ENCODE results near the gene PLEKHM3. TPM values are rescaled to one million over a fixed set of nuclear protein-coding genes. Genes with fewer than 3 reads are reported as not detected.

Gene PLEKHM3
- total RNA-seq, 3 donors from 2014 or later (not counting 1 experiment from before 2014, with no cell fraction given), result 21.7 to 27.7 (median 26.3) TPM

- intact Hi-C loops (cut with micrococcal nuclease), result no loop called here
- Mint-ChIP-seq H3K27me3 (ENCODE audit: low read depth in 2 of 2) (peaks cover 0 to 10% of the 10 kb centered on the region in 2 donors), H3K4me1 (no peaks in the 10 kb centered on the region), H3K4me3 (no peak overlapping the region), H3K27ac (no peak overlapping the region), H3K36me3 (no peaks in the 10 kb centered on the region), H3K9me3 (no peaks in the 10 kb centered on the region)
- no peak overlapping the region for H3K27ac ChIP-seq (ENCODE audit: low read length)
- no peaks in the 10 kb centered on the region for H3K36me3 ChIP-seq (ENCODE audit: control insufficient read depth, insufficient read depth, low read length)
- ATAC-seq, result no peak
- no peaks in the 10 kb centered on the region for H3K4me1 ChIP-seq (ENCODE audit: control insufficient read depth, insufficient read depth, low read length)
- WGBS (ENCODE audit: insufficient coverage), result 60% methylated on average over 1 of the region's 4 CpGs
- DNase-seq, result no peak
- no peak overlapping the region for H3K4me3 ChIP-seq (ENCODE audit: low read length)
- no peaks in the 10 kb centered on the region for H3K9me3 ChIP-seq (ENCODE audit: control insufficient read depth, insufficient read depth, low read length)
- TF ChIP-seq CTCF (IDR thresholded peaks at IDR 0.05), result no peak
- H3K27me3 ChIP-seq (ENCODE audit: control insufficient read depth, insufficient read depth, low read length), result no peaks in the 10 kb centered on the region
These were observed 246.9 kb downstream of the PLEKHM3 start for GRCh38 chr2:207778298-207778882.

GRCh38 chr2:207777124-207777523 is 248.2 kb downstream of the PLEKHM3 start:
- no peaks in the 10 kb centered on the region for H3K4me1 ChIP-seq (ENCODE audit: control insufficient read depth, insufficient read depth, low read length)
- WGBS (ENCODE audit: insufficient coverage), result 92% methylated on average over 6 of the region's 6 CpGs
- H3K4me3 ChIP-seq (ENCODE audit: low read length), result no peak overlapping the region
- intact Hi-C loops (cut with micrococcal nuclease), result no loop called here
- no peak for TF ChIP-seq CTCF (IDR thresholded peaks at IDR 0.05)
- ATAC-seq (no peak), DNase-seq (no peak)
- H3K27ac ChIP-seq (ENCODE audit: low read length), result no peak overlapping the region
- Mint-ChIP-seq H3K9me3 (no peaks in the 10 kb centered on the region), H3K4me1 (no peaks in the 10 kb centered on the region), H3K4me3 (no peak overlapping the region), H3K36me3 (no peaks in the 10 kb centered on the region), H3K27me3 (ENCODE audit: low read depth in 2 of 2) (peaks cover 0 to 5% of the 10 kb centered on the region in 2 donors), H3K27ac (no peak overlapping the region)
- no peaks in the 10 kb centered on the region for H3K27me3 ChIP-seq (ENCODE audit: control insufficient read depth, insufficient read depth, low read length)
- no peaks in the 10 kb centered on the region for H3K36me3 ChIP-seq (ENCODE audit: control insufficient read depth, insufficient read depth, low read length)
- no peaks in the 10 kb centered on the region for H3K9me3 ChIP-seq (ENCODE audit: control insufficient read depth, insufficient read depth, low read length)

GRCh38 chr2:207775473-207775872 is 249.9 kb downstream of the PLEKHM3 start:
- DNase-seq, result no peak
- H3K36me3 Mint-ChIP-seq, result no peaks in the 10 kb centered on the region
- Histone ChIP-seq H3K27me3 (ENCODE audit: control insufficient read depth, insufficient read depth, low read length) (no peaks in the 10 kb centered on the region), H3K27ac (ENCODE audit: low read length) (no peak overlapping the region), H3K9me3 (ENCODE audit: control insufficient read depth, insufficient read depth, low read length) (no peaks in the 10 kb centered on the region), H3K36me3 (ENCODE audit: control insufficient read depth, insufficient read depth, low read length) (no peaks in the 10 kb centered on the region), H3K4me1 (ENCODE audit: control insufficient read depth, insufficient read depth, low read length) (peaks cover 5% of the 10 kb centered on the region), H3K4me3 (ENCODE audit: low read length) (no peak overlapping the region)
- H3K27ac Mint-ChIP-seq, result no peak overlapping the region
- TF ChIP-seq CTCF (IDR thresholded peaks at IDR 0.05), result no peak
- no peaks in the 10 kb centered on the region for H3K9me3 Mint-ChIP-seq
- ATAC-seq, result no peak
- 94% methylated on average over 1 of the region's 3 CpGs for WGBS (ENCODE audit: insufficient coverage)
- intact Hi-C loops (cut with micrococcal nuclease), result no loop called here
- H3K4me3 Mint-ChIP-seq, result no peak overlapping the region
- H3K27me3 Mint-ChIP-seq (ENCODE audit: low read depth in 2 of 2), result no peaks in the 10 kb centered on the region
- H3K4me1 Mint-ChIP-seq, result peaks cover 8 to 9% of the 10 kb centered on the region in 2 donors

- H3K9me3 ChIP-seq (ENCODE audit: control insufficient read depth, insufficient read depth, low read length), result no peaks in the 10 kb centered on the region
- H3K27ac ChIP-seq (ENCODE audit: low read length), result no peak overlapping the region
- intact Hi-C loops (cut with micrococcal nuclease), result no loop called here
- H3K4me1 Mint-ChIP-seq, result peaks cover 20 to 27% of the 10 kb centered on the region in 2 donors
- peaks cover 25% of the 10 kb centered on the region for H3K4me1 ChIP-seq (ENCODE audit: control insufficient read depth, insufficient read depth, low read length)
- 93% methylated on average over 13 of the region's 13 CpGs for WGBS (ENCODE audit: insufficient coverage)
- H3K4me3 ChIP-seq (ENCODE audit: low read length), result no peak overlapping the region
- H3K27me3 ChIP-seq (ENCODE audit: control insufficient read depth, insufficient read depth, low read length), result peaks cover 1% of the 10 kb centered on the region
- no peaks in the 10 kb centered on the region for H3K9me3 Mint-ChIP-seq
- H3K27ac Mint-ChIP-seq, result no peak overlapping the region
- H3K4me3 Mint-ChIP-seq, result peak overlapping the region; percentile 47
- ATAC-seq (no peak), DNase-seq (no peak)
- no peaks in the 10 kb centered on the region for H3K27me3 Mint-ChIP-seq (ENCODE audit: low read depth in 2 of 2)
- H3K36me3 Mint-ChIP-seq, result no peaks in the 10 kb centered on the region
- H3K36me3 ChIP-seq (ENCODE audit: control insufficient read depth, insufficient read depth, low read length), result no peaks in the 10 kb centered on the region
- no peak for TF ChIP-seq CTCF (IDR thresholded peaks at IDR 0.05)
These were observed 252.5 kb downstream of the PLEKHM3 start for GRCh38 chr2:207772844-207773205.

All from natural killer cell (primary cell).